PFSK-1 (cell line): ENCODE data around the gene CD244.

ENCODE experiments used
- FOXP2 ChIP-seq: optimal IDR thresholded peaks from 2 replicates; pipeline ENCODE3; 2011; ENCODE audit warnings: borderline replicate concordance, control low read depth, inconsistent platforms; ENCODE audit not compliant: insufficient read depth; ENCODE audit errors: extremely low read length, extremely low read depth
- POLR2AphosphoS5 ChIP-seq: IDR thresholded peaks from 2 replicates; pipeline ENCODE4 v1.6.1; 2012; ENCODE audit warnings: low read depth, mild to moderate bottlenecking, control low read depth, low read length, moderate library complexity
- SIN3A ChIP-seq: IDR thresholded peaks from 2 replicates; pipeline ENCODE4 v1.6.1; 2012; ENCODE audit warnings: mild to moderate bottlenecking, low read length, moderate library complexity, borderline replicate concordance; ENCODE audit not compliant: insufficient read depth
- TAF1 ChIP-seq: IDR thresholded peaks from 2 replicates; pipeline ENCODE4 v1.6.1; 2012; ENCODE audit warnings: low read length, control low read depth, borderline replicate concordance; ENCODE audit not compliant: insufficient read depth
- TF ChIP-seq, protein P1 (sequence below), 2 experiments: IDR thresholded peaks; 2 replicates each; pipeline versions ENCODE4 v1.6.1 to v1.8.0; 2011 to 2012; ENCODE audit warnings: low read depth in 2 of 2, low read length in 2 of 2, control low read depth in 1 of 2, inconsistent platforms in 1 of 2, mild to moderate bottlenecking in 1 of 2, moderate library complexity in 1 of 2; ENCODE audit not compliant: insufficient read depth in 1 of 2

CD244 gene

DNA sequence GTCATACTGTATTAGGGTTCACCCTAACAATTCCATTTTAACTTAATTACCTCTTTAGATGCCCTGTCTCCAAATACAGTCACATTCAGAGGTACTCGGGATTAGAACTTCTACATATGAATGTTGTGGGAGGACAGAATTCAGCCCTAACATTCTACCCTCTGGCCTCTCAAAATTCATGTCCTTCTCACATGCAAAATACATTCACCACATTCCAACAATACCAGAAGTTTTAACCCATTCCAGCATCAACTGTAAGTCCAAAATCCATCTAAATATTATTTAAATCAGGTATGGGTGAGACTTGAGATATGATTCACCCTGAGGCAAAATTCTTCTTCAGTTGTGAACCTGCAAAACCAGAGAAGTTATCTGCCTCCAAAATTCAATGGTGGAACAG lies 52.2 kb downstream of the CD244 start:
- TF ChIP-seq FOXP2 (no peak), TAF1 (no peak), POLR2AphosphoS5 (no peak), SIN3A (no peak)
- TF ChIP-seq, protein P1, sequence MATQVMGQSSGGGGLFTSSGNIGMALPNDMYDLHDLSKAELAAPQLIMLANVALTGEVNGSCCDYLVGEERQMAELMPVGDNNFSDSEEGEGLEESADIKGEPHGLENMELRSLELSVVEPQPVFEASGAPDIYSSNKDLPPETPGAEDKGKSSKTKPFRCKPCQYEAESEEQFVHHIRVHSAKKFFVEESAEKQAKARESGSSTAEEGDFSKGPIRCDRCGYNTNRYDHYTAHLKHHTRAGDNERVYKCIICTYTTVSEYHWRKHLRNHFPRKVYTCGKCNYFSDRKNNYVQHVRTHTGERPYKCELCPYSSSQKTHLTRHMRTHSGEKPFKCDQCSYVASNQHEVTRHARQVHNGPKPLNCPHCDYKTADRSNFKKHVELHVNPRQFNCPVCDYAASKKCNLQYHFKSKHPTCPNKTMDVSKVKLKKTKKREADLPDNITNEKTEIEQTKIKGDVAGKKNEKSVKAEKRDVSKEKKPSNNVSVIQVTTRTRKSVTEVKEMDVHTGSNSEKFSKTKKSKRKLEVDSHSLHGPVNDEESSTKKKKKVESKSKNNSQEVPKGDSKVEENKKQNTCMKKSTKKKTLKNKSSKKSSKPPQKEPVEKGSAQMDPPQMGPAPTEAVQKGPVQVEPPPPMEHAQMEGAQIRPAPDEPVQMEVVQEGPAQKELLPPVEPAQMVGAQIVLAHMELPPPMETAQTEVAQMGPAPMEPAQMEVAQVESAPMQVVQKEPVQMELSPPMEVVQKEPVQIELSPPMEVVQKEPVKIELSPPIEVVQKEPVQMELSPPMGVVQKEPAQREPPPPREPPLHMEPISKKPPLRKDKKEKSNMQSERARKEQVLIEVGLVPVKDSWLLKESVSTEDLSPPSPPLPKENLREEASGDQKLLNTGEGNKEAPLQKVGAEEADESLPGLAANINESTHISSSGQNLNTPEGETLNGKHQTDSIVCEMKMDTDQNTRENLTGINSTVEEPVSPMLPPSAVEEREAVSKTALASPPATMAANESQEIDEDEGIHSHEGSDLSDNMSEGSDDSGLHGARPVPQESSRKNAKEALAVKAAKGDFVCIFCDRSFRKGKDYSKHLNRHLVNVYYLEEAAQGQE (IDR thresholded peaks at IDR 0.05; ENCODE audit: insufficient read depth in 1 of 2, low read depth in 2 of 2, low read length in 2 of 2) = no peak

DNA sequence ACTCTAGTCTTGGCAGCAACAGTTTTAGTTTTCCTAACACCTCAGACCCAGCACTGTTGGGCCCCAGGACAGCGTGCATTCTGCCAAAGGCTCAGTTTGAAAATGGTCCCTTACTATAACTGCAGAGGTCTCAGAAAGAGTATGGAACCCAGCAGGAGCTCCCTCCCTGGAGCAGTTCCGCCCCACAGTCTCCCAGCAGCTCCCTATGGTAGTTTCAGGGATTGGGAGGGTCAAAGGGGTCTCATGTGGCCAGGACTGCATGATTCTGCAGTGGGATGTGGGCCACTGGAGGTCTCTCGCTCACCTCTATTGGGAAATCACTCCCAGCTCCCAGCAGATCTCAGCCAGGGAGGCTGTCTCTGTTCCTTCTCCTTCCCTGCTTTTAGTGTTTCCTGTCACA lies 54.4 kb downstream of the CD244 start:
- TF ChIP-seq FOXP2 (no peak), POLR2AphosphoS5 (no peak), SIN3A (no peak), TAF1 (no peak)
- TF ChIP-seq, protein P1 (IDR thresholded peaks at IDR 0.05; ENCODE audit: insufficient read depth in 1 of 2, low read depth in 2 of 2, low read length in 2 of 2) = no peak

DNA sequence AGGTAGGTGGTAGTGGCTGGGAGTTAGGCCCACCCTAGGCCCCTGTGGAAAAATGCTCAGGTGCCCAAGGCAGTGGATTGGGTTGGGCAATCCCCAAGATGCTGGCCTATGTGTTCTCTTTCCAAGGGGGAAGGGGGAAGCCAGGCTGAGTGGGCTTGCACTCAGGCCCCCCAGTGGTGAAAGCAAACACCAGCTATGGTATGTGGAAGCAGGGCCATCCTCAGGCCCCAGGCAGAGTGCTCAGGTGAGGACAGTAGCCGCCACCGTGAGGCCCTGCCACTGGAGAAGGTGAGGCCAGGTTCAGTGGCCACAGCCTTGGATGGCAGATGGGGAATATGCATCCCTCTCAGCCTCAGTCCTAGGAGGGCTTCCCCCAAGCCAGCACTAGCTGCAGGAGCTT lies 54.9 kb downstream of the CD244 start:
- TF ChIP-seq FOXP2 = no peak
- no peak for TF ChIP-seq SIN3A
- TF ChIP-seq TAF1 = no peak
- no peak for TF ChIP-seq POLR2AphosphoS5
- TF ChIP-seq, protein P1 (IDR thresholded peaks at IDR 0.05; ENCODE audit: insufficient read depth in 1 of 2, low read depth in 2 of 2, low read length in 2 of 2) = no peak

DNA sequence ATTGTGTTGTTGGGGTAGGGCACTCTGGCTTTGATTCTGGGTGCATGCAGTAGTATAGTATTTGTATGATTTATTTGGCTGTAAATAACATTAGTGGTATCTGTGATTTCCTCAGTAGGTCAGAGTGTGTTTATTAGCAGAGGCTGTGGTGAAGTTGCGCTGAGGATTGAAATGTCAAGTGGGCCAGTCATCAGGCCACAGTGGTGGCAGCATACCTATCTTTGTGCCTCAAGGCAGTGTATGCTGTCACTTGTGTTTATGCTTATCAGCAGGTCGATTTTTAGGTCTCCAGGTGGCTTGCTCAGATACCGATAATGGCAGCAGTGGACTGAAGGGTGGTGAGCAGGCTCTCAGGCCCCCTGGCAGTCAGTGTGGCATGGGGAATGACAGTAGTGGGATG lies 55.4 kb downstream of the CD244 start:
- TF ChIP-seq TAF1 (no peak), FOXP2 (no peak), POLR2AphosphoS5 (no peak), SIN3A (no peak)
- TF ChIP-seq, protein P1 (IDR thresholded peaks at IDR 0.05; ENCODE audit: insufficient read depth in 1 of 2, low read depth in 2 of 2, low read length in 2 of 2) = no peak

DNA sequence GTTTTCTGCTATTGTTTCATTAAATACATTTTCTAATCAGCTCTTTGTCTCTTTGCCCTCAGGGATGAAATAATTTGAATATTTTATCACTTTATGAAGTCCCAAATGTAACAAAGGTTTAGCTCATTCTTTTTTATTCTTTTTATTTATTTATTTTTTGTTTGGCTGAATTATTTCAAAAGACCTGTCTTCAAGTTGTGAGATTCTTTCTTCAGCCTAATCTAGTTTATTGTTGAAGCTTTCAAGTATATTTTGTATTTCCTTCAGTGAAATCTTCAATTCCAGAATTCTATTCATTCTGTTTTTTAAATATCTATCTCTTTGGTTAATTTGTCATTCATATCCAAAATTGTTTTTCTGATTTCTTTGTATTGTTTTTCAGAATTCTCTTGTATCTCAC lies 55.9 kb downstream of the CD244 start:
- TF ChIP-seq TAF1 = no peak
- no peak for TF ChIP-seq POLR2AphosphoS5
- TF ChIP-seq FOXP2 = no peak
- TF ChIP-seq, protein P1 (IDR thresholded peaks at IDR 0.05; ENCODE audit: insufficient read depth in 1 of 2, low read depth in 2 of 2, low read length in 2 of 2) = no peak
- TF ChIP-seq SIN3A = no peak
